Measurements from ENCODE around the gene KCNQ1. TPM values are rescaled to one million over a fixed set of nuclear protein-coding genes. Genes with fewer than 3 reads are reported as not detected.

KCNQ1 gene
- total RNA-seq, 2 experiments from 2014 or later, result 9.1 to 10.9 TPM

GRCh38 chr11:2649400-2649799 is 204.6 kb downstream of the KCNQ1 start:
- ATAC-seq (no peak), DNase-seq (no peak)
- no peaks in the 10 kb centered on the region for H3K27me3 Mint-ChIP-seq
- intact Hi-C loops (cut with DNase I, micrococcal nuclease), result no loop called here
- peaks cover 36% of the 10 kb centered on the region for H3K36me3 Mint-ChIP-seq (ENCODE audit: low read depth)
- H3K9me3 Mint-ChIP-seq (ENCODE audit: low read depth), result peaks cover 36% of the 10 kb centered on the region
- ChIA-PET CTCF (no interaction called here), POLR2A (no interaction called here)
- H3K4me1 Mint-ChIP-seq, result no peaks in the 10 kb centered on the region
- H3K27ac Mint-ChIP-seq, result no peak overlapping the region
- H3K4me3 Mint-ChIP-seq, result no peak overlapping the region

DNA sequence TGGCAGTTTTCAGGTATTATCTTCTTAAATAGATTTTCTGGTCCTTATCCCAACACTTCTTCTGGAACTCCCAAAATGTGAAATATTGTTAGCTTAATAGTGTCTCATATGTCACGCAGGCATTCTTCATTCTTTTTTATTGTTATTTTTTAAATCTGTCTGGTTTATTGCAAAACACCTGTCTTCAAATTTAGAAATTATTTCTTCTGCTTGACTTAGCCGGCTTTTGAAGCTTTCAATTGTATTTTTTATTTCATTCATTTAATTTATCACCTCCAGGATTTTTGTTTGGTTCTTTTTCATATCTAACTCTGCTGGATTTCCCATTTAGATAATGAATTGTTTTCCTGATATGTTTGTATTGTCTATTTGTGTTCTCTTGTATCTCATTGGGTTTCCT is 205.0 kb downstream of the KCNQ1 start:
- intact Hi-C loops (cut with DNase I, micrococcal nuclease), result no loop called here
- DNase-seq (no peak), ATAC-seq (no peak)
- Mint-ChIP-seq H3K4me1 (no peaks in the 10 kb centered on the region), H3K4me3 (no peak overlapping the region), H3K9me3 (ENCODE audit: low read depth) (peaks cover 32% of the 10 kb centered on the region), H3K36me3 (ENCODE audit: low read depth) (peaks cover 33% of the 10 kb centered on the region), H3K27me3 (no peaks in the 10 kb centered on the region), H3K27ac (no peak overlapping the region)
- ChIA-PET POLR2A (no interaction called here), CTCF (no interaction called here)

DNA sequence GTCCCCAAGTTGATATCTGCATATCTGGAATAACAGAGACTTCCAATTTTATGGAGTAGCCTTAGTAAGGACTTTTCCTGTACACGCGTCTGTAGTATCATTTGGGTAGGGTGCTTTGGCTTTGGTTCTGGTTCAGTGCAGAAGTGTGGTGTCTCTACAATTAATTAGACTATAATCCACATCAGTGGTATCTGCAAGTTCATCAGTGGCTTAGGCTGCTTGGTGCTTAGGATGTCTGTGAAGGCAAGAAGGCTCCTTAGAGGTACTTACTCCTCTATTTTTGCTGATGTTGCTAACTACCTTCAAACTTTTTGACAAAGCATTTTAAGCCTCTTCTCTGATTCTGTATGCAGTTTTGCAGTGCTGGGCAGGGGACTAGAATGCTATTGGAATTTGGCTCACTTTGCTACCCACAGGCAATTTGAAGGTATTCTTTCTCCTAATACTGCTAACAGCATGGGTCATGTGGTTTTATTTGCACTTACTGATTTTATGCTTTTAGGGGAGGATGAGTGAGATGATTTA is 205.6 kb downstream of the KCNQ1 start:
- Mint-ChIP-seq H3K9me3 (ENCODE audit: low read depth) (peaks cover 32% of the 10 kb centered on the region), H3K36me3 (ENCODE audit: low read depth) (peaks cover 33% of the 10 kb centered on the region), H3K4me1 (no peaks in the 10 kb centered on the region), H3K4me3 (no peak overlapping the region), H3K27me3 (no peaks in the 10 kb centered on the region), H3K27ac (peak overlapping the region; percentile 6)
- CTCF ChIA-PET, result interaction anchor here (0.7 kb wide), 1 partner anchor 13 kb away, joined by 3 read pairs; no protein-coding TSS in a partner anchor
- intact Hi-C loops (cut with DNase I, micrococcal nuclease), result no loop called here
- POLR2A ChIA-PET, result no interaction called here
- ATAC-seq (no peak), DNase-seq (no peak)

GRCh38 chr11:2651054-2651617 is 206.3 kb downstream of the KCNQ1 start:
- H3K4me1 Mint-ChIP-seq, result no peaks in the 10 kb centered on the region
- no peak overlapping the region for H3K27ac Mint-ChIP-seq
- POLR2A ChIA-PET, result no interaction called here
- no peak for ATAC-seq
- peaks cover 33% of the 10 kb centered on the region for H3K36me3 Mint-ChIP-seq (ENCODE audit: low read depth)
- DNase-seq, result no peak
- no peak overlapping the region for H3K4me3 Mint-ChIP-seq
- peaks cover 30% of the 10 kb centered on the region for H3K9me3 Mint-ChIP-seq (ENCODE audit: low read depth)
- no peaks in the 10 kb centered on the region for H3K27me3 Mint-ChIP-seq
- intact Hi-C loops (cut with DNase I, micrococcal nuclease), result no loop called here
- CTCF ChIA-PET, result interaction anchor here (0.7 to 1.2 kb wide), 3 partner anchors 12 to 237 kb away, joined by 3 read pairs; no protein-coding TSS in a partner anchor

DNA sequence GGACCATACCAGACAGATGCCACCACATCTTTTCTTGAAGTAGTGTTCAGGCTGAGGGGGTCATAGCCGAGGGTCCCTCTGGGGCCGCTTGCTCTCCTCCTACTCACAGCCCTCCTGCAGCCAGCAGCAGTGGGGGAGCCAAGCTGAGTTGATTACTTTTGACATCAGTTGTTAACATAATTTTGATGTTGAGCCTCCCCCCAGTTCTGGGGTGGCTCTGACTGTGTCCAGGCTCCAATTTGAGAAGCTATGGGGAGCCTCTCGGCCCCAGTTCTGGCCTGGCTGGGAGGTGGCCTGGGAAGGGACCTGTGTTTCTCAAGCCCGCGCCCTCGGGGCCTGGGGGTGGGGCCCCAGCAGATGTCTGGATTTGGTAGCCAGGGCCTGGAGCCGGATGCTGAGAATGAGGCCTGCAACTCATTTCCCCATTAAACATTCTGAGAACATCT is 207.0 kb downstream of the KCNQ1 start:
- ATAC-seq (no peak), DNase-seq (no peak)
- Mint-ChIP-seq H3K9me3 (ENCODE audit: low read depth) (peaks cover 28% of the 10 kb centered on the region), H3K4me3 (no peak overlapping the region), H3K36me3 (ENCODE audit: low read depth) (peaks cover 28% of the 10 kb centered on the region), H3K4me1 (no peaks in the 10 kb centered on the region), H3K27me3 (no peaks in the 10 kb centered on the region), H3K27ac (no peak overlapping the region)
- ChIA-PET CTCF (interaction anchor here (0.9 to 1.2 kb wide), 2 partner anchors 13 to 236 kb away, joined by 3 read pairs; no protein-coding TSS in a partner anchor), POLR2A (no interaction called here)
- intact Hi-C loops (cut with DNase I, micrococcal nuclease), result no loop called here

DNA sequence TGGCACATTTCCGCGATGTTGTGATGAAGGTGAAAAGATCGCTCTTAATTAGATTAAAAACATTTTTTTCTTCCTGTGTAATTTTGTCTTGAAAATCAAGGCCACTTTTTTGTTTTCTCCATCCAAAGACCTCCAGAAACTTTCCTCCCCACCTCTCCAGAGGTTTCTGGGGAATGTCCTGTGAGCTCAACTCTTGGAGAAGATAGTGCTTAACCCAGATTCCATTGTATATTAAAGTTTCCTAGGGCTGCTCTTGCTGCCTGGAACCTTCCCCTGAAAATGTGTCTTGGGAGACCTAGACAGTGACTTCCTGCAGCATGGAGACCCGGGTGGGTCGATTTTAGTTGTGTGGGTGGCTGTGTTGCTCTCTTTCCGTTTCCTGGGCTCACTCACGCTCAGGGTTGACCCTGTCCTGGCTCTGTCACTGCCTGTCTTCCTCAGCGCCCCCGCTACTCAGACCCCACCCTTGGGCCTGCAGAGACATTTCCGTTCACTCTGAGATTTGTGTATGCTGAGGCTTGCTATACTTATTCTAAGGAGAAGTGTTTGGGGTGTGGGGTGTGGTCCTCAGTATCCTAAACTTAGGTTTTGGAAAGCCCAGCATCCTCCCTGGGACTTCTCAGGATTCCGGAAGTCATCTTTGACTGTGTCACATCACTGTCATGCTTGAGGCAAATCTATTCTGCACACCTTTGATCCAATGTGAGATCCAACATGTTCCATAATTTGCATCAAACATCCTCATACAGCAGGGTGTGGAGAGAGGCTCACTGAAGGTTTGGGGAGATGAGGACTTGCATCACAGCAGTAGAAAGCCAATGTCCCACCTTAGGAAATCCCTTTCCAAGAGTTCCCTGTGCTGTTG is 207.8 kb downstream of the KCNQ1 start:
- no peaks in the 10 kb centered on the region for H3K27me3 Mint-ChIP-seq

GRCh38 chr11:2653198-2653551 is 208.4 kb downstream of the KCNQ1 start:
- intact Hi-C loops (cut with DNase I, micrococcal nuclease), result no loop called here
- no peak for ATAC-seq
- Mint-ChIP-seq H3K4me1 (no peaks in the 10 kb centered on the region), H3K36me3 (ENCODE audit: low read depth) (peaks cover 19% of the 10 kb centered on the region), H3K4me3 (no peak overlapping the region), H3K27ac (no peak overlapping the region), H3K27me3 (no peaks in the 10 kb centered on the region), H3K9me3 (ENCODE audit: low read depth) (peaks cover 20% of the 10 kb centered on the region)
- no peak for DNase-seq
- CTCF ChIA-PET, result interaction anchor here (0.5 to 1.9 kb wide), 3 partner anchors 38 to 301 kb away, joined by 3 to 7 read pairs (median 3); no protein-coding TSS in a partner anchor
- POLR2A ChIA-PET, result no interaction called here

More for the DNA sequence above, 207.8 kb downstream of the KCNQ1 start:
- DNase-seq (no peak), ATAC-seq (no peak)
- CTCF ChIA-PET, result interaction anchor here (0.5 kb wide), 1 partner anchor 302 kb away, joined by 3 read pairs; no protein-coding TSS in a partner anchor
- Mint-ChIP-seq H3K4me1 (no peaks in the 10 kb centered on the region), H3K27ac (no peak overlapping the region), H3K9me3 (ENCODE audit: low read depth) (peaks cover 23% of the 10 kb centered on the region), H3K36me3 (ENCODE audit: low read depth) (peaks cover 21% of the 10 kb centered on the region), H3K4me3 (no peak overlapping the region)
- intact Hi-C loops (cut with DNase I, micrococcal nuclease), result no loop called here
- POLR2A ChIA-PET, result no interaction called here

GRCh38 chr11:2653930-2654739 is 209.3 kb downstream of the KCNQ1 start:
- ChIA-PET CTCF (interaction anchor here (0.6 to 1.9 kb wide), 2 partner anchors 39 to 121 kb away, joined by 3 to 7 read pairs; no protein-coding TSS in a partner anchor), POLR2A (no interaction called here)
- intact Hi-C loops (cut with DNase I, micrococcal nuclease), result no loop called here
- Mint-ChIP-seq H3K9me3 (ENCODE audit: low read depth) (peaks cover 14% of the 10 kb centered on the region), H3K36me3 (ENCODE audit: low read depth) (peaks cover 21% of the 10 kb centered on the region), H3K4me3 (no peak overlapping the region), H3K27me3 (no peaks in the 10 kb centered on the region), H3K4me1 (no peaks in the 10 kb centered on the region), H3K27ac (no peak overlapping the region)
- DNase-seq (no peak), ATAC-seq (no peak)

DNA sequence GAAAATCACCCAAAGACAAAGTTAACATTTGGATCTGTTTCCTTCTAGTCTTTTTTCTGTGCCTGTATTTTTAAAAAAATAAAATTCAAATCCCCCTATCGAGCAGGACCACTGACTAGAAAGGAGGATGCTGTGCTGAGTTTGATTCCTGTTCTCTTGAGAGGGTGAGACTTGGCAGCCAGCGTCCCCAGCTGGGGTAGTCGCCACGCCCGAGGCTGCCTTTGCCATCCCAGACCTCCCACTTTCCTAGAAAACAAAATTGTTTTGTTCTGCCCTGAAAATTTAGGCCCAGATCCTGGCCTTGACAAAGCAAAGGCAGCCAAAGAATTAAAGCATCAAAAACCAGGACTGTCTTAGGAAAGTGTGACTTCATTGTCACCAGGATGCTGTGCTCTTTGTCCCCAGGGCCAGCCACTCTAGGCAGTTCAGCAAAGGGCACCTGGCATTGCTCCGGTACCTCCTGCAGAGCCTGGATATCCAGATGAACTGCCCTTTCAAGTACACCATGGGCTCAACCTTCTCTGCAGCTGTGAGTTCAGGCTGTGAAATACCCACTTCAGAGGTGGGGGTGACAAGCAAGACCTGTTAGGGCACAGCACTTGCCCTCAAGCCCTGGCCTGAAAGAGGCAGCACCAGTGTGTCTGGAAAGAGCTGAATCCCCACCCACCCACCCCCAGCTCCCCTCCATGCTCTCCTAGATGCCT is 210.4 kb downstream of the KCNQ1 start:
- Mint-ChIP-seq H3K4me1 (no peaks in the 10 kb centered on the region), H3K27me3 (no peaks in the 10 kb centered on the region), H3K9me3 (ENCODE audit: low read depth) (peaks cover 4% of the 10 kb centered on the region), H3K36me3 (ENCODE audit: low read depth) (peaks cover 18% of the 10 kb centered on the region), H3K27ac (no peak overlapping the region), H3K4me3 (no peak overlapping the region)
- POLR2A ChIA-PET, result no interaction called here
- CTCF ChIA-PET, result interaction anchor here (1.9 kb wide), 1 partner anchor 122 kb away, joined by 7 read pairs; no protein-coding TSS in a partner anchor
- no peak for ATAC-seq
- intact Hi-C loops (cut with DNase I, micrococcal nuclease), result no loop called here
- no peak for DNase-seq

DNA sequence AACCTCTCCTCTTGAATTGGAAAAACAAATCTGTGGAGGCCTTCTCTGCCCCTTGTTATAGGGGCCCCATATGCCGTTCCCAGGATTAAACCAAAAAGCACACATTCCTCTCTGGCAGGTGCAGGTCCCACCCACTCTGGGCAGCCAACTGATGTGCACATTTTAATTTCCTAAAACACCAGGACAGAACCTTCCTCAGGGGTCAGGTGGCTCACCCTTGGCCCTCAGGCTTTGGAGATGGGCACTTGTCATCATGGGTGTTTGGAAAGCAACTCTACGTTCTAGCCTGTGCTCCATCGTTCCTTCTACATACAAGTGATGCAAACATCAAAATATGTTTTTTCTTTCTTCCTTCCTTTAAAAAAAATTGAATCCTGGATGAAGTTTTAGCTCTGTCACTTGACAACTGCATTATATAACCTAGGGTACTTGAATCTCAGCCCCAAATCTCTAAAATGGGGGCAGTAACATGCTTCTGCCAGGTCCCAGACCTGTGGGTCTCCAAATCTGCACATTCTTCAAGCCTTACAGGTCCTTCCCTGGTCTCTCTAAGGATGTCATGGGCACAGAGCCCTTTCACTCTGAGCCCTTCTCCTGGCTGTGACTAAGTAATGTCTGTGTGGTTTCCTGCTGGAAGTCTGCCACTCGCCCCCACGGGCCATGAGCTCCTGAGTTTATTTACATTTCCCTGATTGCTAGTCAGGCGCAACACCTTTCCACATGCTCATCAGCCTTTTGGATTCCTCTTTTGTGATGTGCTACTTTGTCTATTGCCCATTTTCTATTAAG is 211.2 kb downstream of the KCNQ1 start:
- no peak overlapping the region for H3K27ac Mint-ChIP-seq
- intact Hi-C loops (cut with DNase I, micrococcal nuclease), result no loop called here
- ChIA-PET POLR2A (no interaction called here), CTCF (no interaction called here)
- ATAC-seq (no peak), DNase-seq (no peak)
- H3K9me3 Mint-ChIP-seq (ENCODE audit: low read depth), result no peaks in the 10 kb centered on the region
- no peaks in the 10 kb centered on the region for H3K4me1 Mint-ChIP-seq
- H3K4me3 Mint-ChIP-seq, result no peak overlapping the region
- no peaks in the 10 kb centered on the region for H3K27me3 Mint-ChIP-seq
- H3K36me3 Mint-ChIP-seq (ENCODE audit: low read depth), result peaks cover 17% of the 10 kb centered on the region
